Adrenal gland (tissue), 5 donors: ENCODE results near the gene EDEM3.

ENCODE experiments used
- POLR2A ChIP-seq, 2 donors: fragments of 450-650 bp; IDR thresholded peaks; one replicate each; pipeline ENCODE4 v1.6.1; 2017; ENCODE audit warnings: antibody characterized with exemption in 2 of 2, mild to moderate bottlenecking in 2 of 2, moderate library complexity in 1 of 2
- TF ChIP-seq, protein P1 (sequence below), 6 experiments: fragments of 450-650 bp in 4 of 6; fragments of 200-600 bp in 2 of 6; sonication (generic) in 1 of 6; IDR thresholded peaks; 1 replicate in 5 of 6; 2 replicates in 1 of 6; pipeline versions ENCODE4 v1.5.1 to v1.8.0; 2016 to 2021; ENCODE audit warnings: antibody characterized with exemption in 6 of 6, mild to moderate bottlenecking in 2 of 6, moderate library complexity in 1 of 6
- donor health status: DM: no; HTN: no; CAD: no.

GRCh38 chr1:184804220-184804619 is 49.6 kb upstream of the EDEM3 start:
- TF ChIP-seq, protein P1, sequence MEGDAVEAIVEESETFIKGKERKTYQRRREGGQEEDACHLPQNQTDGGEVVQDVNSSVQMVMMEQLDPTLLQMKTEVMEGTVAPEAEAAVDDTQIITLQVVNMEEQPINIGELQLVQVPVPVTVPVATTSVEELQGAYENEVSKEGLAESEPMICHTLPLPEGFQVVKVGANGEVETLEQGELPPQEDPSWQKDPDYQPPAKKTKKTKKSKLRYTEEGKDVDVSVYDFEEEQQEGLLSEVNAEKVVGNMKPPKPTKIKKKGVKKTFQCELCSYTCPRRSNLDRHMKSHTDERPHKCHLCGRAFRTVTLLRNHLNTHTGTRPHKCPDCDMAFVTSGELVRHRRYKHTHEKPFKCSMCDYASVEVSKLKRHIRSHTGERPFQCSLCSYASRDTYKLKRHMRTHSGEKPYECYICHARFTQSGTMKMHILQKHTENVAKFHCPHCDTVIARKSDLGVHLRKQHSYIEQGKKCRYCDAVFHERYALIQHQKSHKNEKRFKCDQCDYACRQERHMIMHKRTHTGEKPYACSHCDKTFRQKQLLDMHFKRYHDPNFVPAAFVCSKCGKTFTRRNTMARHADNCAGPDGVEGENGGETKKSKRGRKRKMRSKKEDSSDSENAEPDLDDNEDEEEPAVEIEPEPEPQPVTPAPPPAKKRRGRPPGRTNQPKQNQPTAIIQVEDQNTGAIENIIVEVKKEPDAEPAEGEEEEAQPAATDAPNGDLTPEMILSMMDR (IDR thresholded peaks at IDR 0.05): no peak
- no peak for TF ChIP-seq POLR2A (IDR thresholded peaks at IDR 0.05)
